HG03280 (cell line): ENCODE data around the gene TSPAN3.
A peak's percentile ranks its signal among the peaks of the same experiment; 100 is the strongest.

ENCODE experiments used
- ATAC-seq: cut with Tn5 transposase; IDR thresholded peaks from one replicate; pipeline ENCODE4 v1.9.1; 2021; ENCODE audit warnings: mild to moderate bottlenecking, moderate library complexity; ENCODE audit not compliant: unreplicated experiment

TSPAN3 gene

DNA sequence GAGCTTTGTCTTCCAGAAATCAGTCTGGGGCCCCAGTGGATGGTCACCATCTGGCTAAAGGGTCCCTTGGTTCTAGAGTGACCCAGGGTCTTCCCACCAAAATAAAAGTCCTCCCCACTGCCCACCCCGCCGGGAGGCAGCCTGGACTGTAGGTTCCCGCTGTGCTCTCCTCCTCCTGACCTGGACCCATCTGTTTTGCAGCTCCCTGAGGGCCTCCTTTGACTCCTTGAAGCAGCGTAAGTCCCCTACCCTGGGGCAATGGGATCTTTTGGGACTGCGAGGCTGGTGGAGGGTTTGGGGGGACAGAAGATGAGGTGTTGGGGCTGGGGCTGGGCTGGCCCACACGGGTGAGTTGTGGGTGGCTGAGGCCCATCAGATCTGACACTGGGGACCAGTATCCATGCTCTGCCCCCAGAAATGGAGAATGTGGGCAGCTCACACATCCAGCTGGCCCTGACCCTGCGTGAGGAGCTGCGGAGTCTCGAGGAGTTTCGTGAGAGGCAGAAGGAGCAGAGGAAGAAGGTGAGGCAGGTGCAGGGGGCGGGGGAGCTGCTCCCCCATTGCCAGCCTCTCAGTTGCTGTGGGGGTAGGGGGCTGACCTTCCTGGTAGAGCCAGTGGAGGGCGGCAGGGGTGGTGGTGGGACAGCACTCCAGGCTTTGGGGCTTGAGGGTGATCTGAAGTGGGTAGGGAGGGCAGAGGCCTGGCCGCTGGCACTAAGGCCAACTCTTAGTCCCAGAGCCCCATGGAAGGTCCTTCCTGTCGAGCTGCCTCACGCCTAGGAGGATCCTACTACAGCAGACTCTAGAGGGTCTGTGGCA, 45.6 kb downstream of the TSPAN3 start:
- ATAC-seq, result no peak

- ATAC-seq, result peak; percentile 42
Measured at GRCh38 chr15:77024273-77025082, 46.4 kb downstream of the TSPAN3 start.

DNA sequence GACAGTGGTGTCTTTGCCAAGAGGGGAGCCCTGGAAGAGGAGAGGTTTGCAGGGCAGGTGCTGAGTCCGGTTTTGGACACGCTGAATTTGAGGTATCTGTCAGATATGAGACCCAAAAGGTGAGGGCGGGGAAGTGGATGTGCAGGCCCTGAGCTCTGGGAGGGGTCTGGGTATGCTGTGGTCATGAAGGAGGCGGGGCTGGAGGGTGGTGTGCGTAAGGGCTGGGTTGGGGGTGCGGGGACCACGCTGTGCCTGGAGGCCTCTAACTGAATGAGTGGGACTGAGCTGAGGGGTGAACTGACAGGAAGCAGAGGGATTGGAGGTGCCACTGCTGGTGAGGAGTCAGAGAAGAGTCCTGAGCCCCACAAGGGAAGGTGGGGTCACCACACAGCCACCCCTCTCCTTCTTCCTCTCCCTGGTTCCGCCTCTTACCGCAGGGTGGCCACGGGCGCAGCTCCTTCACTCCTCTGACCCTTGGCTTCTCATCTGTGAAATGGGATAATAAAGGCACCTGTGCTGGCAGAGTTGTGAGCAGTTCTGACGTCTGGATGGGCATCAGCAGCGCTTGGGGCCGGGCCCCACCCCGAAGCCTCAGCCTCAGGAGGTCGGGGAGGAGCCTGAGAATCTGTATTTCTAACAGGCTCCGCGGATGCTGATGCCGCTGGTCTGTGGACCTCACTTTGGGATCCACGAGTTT, 47.2 kb downstream of the TSPAN3 start:
- no peak for ATAC-seq

GRCh38 chr15:77022646-77023575, 48.0 kb downstream of the TSPAN3 start:
- no peak for ATAC-seq

- ATAC-seq, result no peak
Measured at GRCh38 chr15:77021803-77022381, 49.0 kb downstream of the TSPAN3 start.

- no peak for ATAC-seq
Measured at GRCh38 chr15:77021088-77021481, 49.8 kb downstream of the TSPAN3 start.

- no peak for ATAC-seq
Measured at GRCh38 chr15:77020348-77021087, 50.4 kb downstream of the TSPAN3 start.

DNA sequence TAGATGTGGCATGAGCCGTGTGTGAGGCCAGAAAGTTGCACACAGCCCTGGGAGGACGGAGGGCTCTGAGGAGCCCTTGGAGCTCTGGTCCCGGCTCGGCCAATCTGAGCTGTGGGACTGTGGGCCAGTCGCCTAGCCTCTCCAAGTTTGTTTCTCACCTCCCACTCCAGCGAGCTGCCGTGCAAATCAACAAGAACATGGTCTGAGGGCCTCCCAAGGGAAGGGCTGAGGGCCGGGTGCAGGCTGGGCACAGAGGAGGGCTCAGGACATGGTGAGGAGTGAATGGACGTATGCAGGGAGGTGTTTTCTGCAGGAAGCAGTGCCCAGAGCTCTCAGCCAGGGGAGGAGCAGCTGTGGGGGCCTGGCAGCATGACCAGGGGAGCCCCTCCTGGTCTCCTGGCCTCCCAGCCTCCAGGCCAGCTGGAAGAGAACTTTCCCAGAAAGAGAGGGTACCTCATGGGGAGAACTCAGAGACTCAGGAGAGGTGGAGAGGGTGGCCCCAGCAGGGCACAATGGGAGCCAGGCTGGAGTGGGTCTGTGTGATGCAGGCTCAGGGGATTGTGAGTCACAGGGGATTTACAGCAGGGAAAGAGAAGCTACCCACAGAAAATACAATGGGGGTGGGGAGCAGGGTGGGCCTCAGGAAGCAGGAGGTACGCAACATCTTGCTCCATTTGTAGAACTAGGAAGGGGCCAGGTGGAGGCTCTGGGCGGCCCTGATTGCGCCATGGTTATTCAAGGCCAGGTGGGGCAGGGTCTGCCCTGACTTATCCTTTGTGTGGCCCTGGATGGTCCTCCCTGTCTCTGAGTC, 51.2 kb downstream of the TSPAN3 start:
- ATAC-seq, result no peak

DNA sequence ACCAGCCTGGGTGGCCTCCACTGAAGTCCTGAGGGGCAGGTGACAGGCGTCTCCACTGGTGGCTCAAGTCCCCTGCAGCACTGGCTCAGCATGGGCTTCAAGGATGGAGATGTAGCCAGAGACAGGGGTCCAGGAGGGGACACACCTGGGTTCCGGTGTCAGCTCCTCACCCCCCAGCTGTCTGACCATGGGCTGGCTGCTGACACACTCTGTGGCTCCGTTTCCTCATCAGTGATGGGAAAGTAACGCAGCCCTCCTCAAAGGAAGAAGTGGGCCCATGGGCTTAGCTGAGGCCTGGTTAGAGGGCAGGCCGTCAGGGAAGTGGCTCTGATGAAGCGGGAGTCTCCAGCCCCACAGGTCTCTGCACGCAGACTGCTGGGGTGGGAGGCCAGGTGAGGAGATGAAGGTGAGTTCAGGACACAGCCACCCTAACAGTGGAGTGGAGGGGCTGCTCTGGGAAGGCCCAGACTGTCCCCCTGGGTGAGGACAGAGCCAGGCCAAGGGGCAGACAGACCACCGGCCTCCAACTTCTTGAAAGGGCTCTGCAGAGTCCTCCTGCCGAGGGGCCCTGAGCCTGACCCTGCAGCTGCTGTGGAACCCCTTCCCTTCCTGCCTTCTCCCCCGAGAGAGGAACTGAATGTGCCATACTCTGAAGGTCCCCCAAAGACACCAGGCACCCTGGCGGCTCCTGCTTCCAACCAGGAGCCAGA, 52.0 kb downstream of the TSPAN3 start:
- ATAC-seq, result no peak

GRCh38 chr15:77017761-77018720, 52.9 kb downstream of the TSPAN3 start:
- no peak for ATAC-seq

GRCh38 chr15:77017091-77017660, 53.7 kb downstream of the TSPAN3 start:
- ATAC-seq, result no peak

DNA sequence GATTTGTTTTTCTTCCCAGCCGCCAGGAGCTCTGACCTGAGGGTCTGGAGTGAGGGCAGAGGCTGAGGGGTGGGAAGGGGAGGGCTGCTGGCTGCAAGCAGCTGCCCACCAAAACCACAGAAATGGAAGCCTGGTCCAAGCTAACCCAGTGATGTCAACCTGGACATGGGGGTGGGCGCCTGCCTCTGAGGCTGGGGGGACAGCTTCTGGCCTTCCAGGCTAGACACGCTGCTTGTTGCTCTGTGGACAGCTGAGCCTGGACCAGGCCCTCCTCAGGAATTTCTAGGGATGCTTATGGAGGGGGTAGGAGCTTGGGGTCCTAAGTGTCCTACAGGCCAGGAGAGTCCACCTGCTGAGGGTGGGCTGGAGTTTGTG, 54.6 kb downstream of the TSPAN3 start:
- ATAC-seq, result no peak

DNA sequence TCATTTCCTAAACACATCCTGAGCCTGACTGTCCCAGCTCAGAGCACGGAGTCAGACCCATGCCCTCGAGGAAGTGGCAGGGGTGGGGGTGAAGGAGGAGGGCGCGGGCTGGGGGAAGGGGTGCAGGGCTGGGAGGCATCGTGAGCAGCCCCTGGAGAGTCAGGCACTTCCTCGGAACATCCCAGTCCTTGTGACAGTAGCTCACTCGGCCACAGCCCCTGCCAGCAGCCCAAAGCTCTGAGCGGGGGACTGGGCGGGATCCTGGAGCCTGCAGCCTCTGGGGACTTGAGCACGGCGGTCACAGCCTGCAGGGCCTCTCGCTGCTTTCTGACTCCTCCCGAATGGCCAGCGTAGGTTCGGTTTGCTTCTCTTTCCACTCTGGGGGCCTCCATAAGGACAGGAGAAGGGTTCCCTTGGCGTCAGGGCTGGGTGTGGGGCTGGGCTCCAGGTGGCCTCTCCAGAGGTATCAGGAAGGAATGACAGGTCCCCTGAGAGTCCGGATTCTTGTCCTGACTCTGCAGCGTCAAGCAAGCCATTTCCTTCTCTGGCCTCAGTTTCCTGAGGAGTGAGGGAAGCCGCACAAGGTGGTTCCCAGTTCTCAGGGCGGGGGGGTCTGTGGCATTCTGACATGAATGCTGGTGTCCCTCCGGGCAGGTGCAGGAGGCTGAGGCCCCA, 55.1 kb downstream of the TSPAN3 start:
- no peak for ATAC-seq

GRCh38 chr15:77014132-77015081, 56.5 kb downstream of the TSPAN3 start:
- peak; percentile 42 for ATAC-seq

DNA sequence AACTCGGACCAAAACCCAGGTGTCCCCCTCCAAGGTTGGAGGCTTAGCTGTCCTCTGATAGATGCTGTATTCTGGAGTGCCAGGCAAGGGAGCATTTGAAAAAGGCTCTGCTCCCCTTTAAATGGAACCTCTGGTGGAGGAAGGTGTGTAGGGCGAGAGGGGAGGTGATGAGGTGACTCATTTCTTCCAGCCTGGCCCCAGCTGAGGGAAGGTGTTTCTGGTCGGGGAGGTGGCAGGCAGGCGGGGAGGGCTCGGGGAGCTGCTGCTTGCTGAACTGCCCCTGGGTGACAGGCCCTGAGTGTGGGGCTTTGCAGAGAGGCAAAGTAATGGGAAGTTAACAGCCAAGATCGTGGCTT, 57.2 kb downstream of the TSPAN3 start:
- peak; percentile 41 for ATAC-seq
